B cell (primary cell): ENCODE data around the gene EPB41L2. TPM values are rescaled to one million over a fixed set of nuclear protein-coding genes. Genes with fewer than 3 reads are reported as not detected.

Experiments
- ATAC-seq: fragments of 200-7000 bp; cut with Tn5 transposase; one replicate; pipeline ENCODE4 v1.10.0; 2021; ENCODE audit warnings: low read depth, mild to moderate bottlenecking, moderate number of reproducible peaks, moderate library complexity
- CTCF ChIA-PET: fragments of 350-600 bp; sonication (Branson Sonifier 250); formaldehyde crosslinking; loops from one replicate; lab custom pipeline; 2021; ENCODE audit warnings: antibody characterized with exemption, inconsistent platforms; lab: Charles Lee
- POLR2A ChIA-PET: fragments of 350-600 bp; sonication (Branson Sonifier 250); formaldehyde crosslinking; loops from one replicate; lab custom pipeline; 2021; ENCODE audit warnings: antibody characterized with exemption; lab: Charles Lee
- DNase-seq: peaks from one replicate; pipeline ENCODE4 v3.0.0; 2013
- H2AFZ ChIP-seq: 2 replicates; pipeline ENCODE4 v1.6.1; 2012; ENCODE audit warnings: mild to moderate bottlenecking, low read depth, low read length; ENCODE audit not compliant: insufficient read depth, poor library complexity, severe bottlenecking
- H3K27ac ChIP-seq, 2 donors: 1 replicate in 1 of 2; 2 replicates in 1 of 2; pipeline ENCODE4 v1.5.1; 2012 to 2013; ENCODE audit warnings: low read length in 2 of 2, mild to moderate bottlenecking in 2 of 2, moderate library complexity in 1 of 2
- H3K27me3 ChIP-seq, 4 experiments: fragments of 200-600 bp in 1 of 4; sonication (generic) in 1 of 4; replicated peaks in 1 of 4; 1 replicate in 2 of 4; 2 replicates in 2 of 4; pipeline versions ENCODE4 v1.6.1 to v1.7.0; 2013 to 2016; ENCODE audit warnings: low read length in 3 of 4, mild to moderate bottlenecking in 2 of 4, mixed read lengths in 1 of 4, moderate library complexity in 1 of 4; ENCODE audit not compliant: insufficient read depth in 4 of 4, control insufficient read depth in 3 of 4; ENCODE audit errors: control extremely low read depth in 1 of 4
- H3K36me3 ChIP-seq, 2 experiments: replicated peaks in 1 of 2; 1 replicate in 1 of 2; 2 replicates in 1 of 2; pipeline versions ENCODE4 v1.6.1 to v1.7.1; 2013; ENCODE audit warnings: low read length in 1 of 2; ENCODE audit not compliant: insufficient read depth in 2 of 2, control insufficient read depth in 1 of 2; ENCODE audit errors: control extremely low read depth in 1 of 2, extremely low read depth in 1 of 2
- H3K4me1 ChIP-seq, 2 donors: fragments of 200-600 bp in 1 of 2; sonication (generic) in 1 of 2; 1 replicate in 1 of 2; 2 replicates in 1 of 2; pipeline versions ENCODE4 v1.5.1 to v1.6.1; 2013 to 2017; ENCODE audit warnings: low read length in 2 of 2; ENCODE audit not compliant: control insufficient read depth in 2 of 2, insufficient read depth in 2 of 2
- H3K4me2 ChIP-seq: replicated peaks from 2 replicates; pipeline ENCODE3; 2012; ENCODE audit warnings: mild to moderate bottlenecking, low read depth, low read length; ENCODE audit not compliant: poor library complexity, severe bottlenecking
- H3K4me3 ChIP-seq, 5 experiments: fragments of 200-600 bp in 1 of 5; sonication (generic) in 1 of 5; 1 replicate in 3 of 5; 2 replicates in 2 of 5; pipeline versions ENCODE4 v1.5.1 to v1.7.0; 2011 to 2016; ENCODE audit warnings: low read length in 4 of 5, mild to moderate bottlenecking in 4 of 5, low read depth in 2 of 5, control low read depth in 1 of 5, moderate library complexity in 1 of 5; ENCODE audit not compliant: insufficient read depth in 1 of 5; ENCODE audit errors: control extremely low read depth in 1 of 5, extremely low read depth in 1 of 5
- H3K79me2 ChIP-seq: fragments of 200-600 bp; sonication (generic); one replicate; pipeline ENCODE4 v1.6.0; 2016; ENCODE audit warnings: low read length; ENCODE audit not compliant: control insufficient read depth, insufficient read depth
- H3K9ac ChIP-seq: fragments of 200-600 bp; sonication (generic); 2 replicates; pipeline ENCODE4 v1.6.1; 2017; ENCODE audit warnings: mild to moderate bottlenecking, low read length, moderate library complexity
- H3K9me3 ChIP-seq, 3 donors: one replicate each; pipeline versions ENCODE4 v1.6.1 to v1.7.1; 2013; ENCODE audit warnings: low read length in 2 of 3; ENCODE audit not compliant: control insufficient read depth in 2 of 3, insufficient read depth in 1 of 3; ENCODE audit errors: control extremely low read depth in 1 of 3
- H4K20me1 ChIP-seq: 2 replicates; pipeline ENCODE4 v1.6.0; 2012; ENCODE audit warnings: mild to moderate bottlenecking, low read length; ENCODE audit not compliant: insufficient read depth, control insufficient read depth, poor library complexity, severe bottlenecking
- H3K27ac Mint-ChIP-seq: one replicate; pipeline ENCODE4 v1.8.0; 2021; ENCODE audit warnings: mixed read lengths
- H3K27me3 Mint-ChIP-seq: one replicate; pipeline ENCODE4 v1.8.0; 2021; ENCODE audit warnings: mixed read lengths
- H3K4me1 Mint-ChIP-seq: one replicate; pipeline ENCODE4 v1.8.0; 2021; ENCODE audit warnings: mixed read lengths
- H3K4me3 Mint-ChIP-seq: one replicate; pipeline ENCODE4 v1.8.0; 2021; ENCODE audit warnings: mixed read lengths
- H3K9me3 Mint-ChIP-seq: one replicate; pipeline ENCODE4 v1.8.0; 2022; ENCODE audit warnings: mixed read lengths; ENCODE audit not compliant: insufficient read depth
- CTCF ChIP-seq: fragments of 200-600 bp; IDR thresholded peaks from one replicate; pipeline ENCODE4 v1.8.0; 2022; ENCODE audit warnings: antibody characterized with exemption, mild to moderate bottlenecking
- EZH2 ChIP-seq: IDR thresholded peaks from 2 replicates; pipeline ENCODE4 v1.6.1; 2012; ENCODE audit warnings: borderline replicate concordance, low read depth, mild to moderate bottlenecking, moderate library complexity, low read length; ENCODE audit not compliant: insufficient read depth, poor library complexity, severe bottlenecking
- WGBS: methylation state at CpG from one replicate; pipeline ENCODE4 v1.1.5; 2013; ENCODE audit warnings: missing lambda C conversion rate; ENCODE audit not compliant: insufficient coverage; 5-methylcytosine and 5-hydroxymethylcytosine counted together
- intact Hi-C: fragments of 100-400 bp; cut with micrococcal nuclease; formaldehyde crosslinking; loops from one replicate; pipeline ENCODE4 v1.10.0; 2022
- polyA plus RNA-seq: library from polyadenylated mRNA; depleted of rRNA; stranded (reverse); fragments of >200 nt; gene quantifications from 2 replicates; pipeline ENCODE4 v1.2.3, GENCODE V29; 2012
- total RNA-seq, 2 donors: library from RNA; stranded (reverse); fragments of 120-200 nt in 1 of 2; gene quantifications; 1 replicate in 1 of 2; 2 replicates in 1 of 2; pipeline versions ENCODE4 v1.2.3 to v1.2.4, GENCODE V29; 2013 to 2022

Gene EPB41L2
- total and polyA plus RNA-seq, 2 donors (not counting 1 experiment from before 2014, with no cell fraction given): 17.8 to 61.0 TPM

GRCh38 chr6:130962966-130963365, 100.1 kb downstream of the EPB41L2 start:
- Histone ChIP-seq H3K4me2 (peak overlapping the region; percentile 16), H2AFZ (no peak overlapping the region), H3K36me3 (no peaks in the 10 kb centered on the region), H3K79me2 (peaks cover 30% of the 10 kb centered on the region), H3K27ac (no peak overlapping the region), H3K4me1 (peaks cover 21 to 34% of the 10 kb centered on the region in 2 donors), H4K20me1 (peaks cover 5% of the 10 kb centered on the region), H3K9ac (no peak overlapping the region), H3K4me3 (no peak overlapping the region), H3K9me3 (no peaks in the 10 kb centered on the region), H3K27me3 (no peaks in the 10 kb centered on the region)
- no peak for DNase-seq
- Mint-ChIP-seq H3K27me3 (no peaks in the 10 kb centered on the region), H3K9me3 (peaks cover 3% of the 10 kb centered on the region), H3K27ac (no peak overlapping the region), H3K4me1 (peaks cover 66% of the 10 kb centered on the region), H3K4me3 (peak overlapping the region; percentile 42)
- no peak for ATAC-seq
- ChIA-PET POLR2A (no interaction called here), CTCF (interaction anchor here (1.4 kb wide), 1 partner anchor 571 kb away, joined by 3 read pairs; no protein-coding TSS in a partner anchor)
- intact Hi-C loops: no loop called here
- no CpG with 5 or more reads among the region's 2 CpGs for WGBS
- TF ChIP-seq CTCF (no peak), EZH2 (no peak)

- Histone ChIP-seq H3K27ac (no peak overlapping the region), H3K4me3 (no peak overlapping the region), H3K79me2 (peaks cover 30% of the 10 kb centered on the region), H3K9ac (no peak overlapping the region), H4K20me1 (peaks cover 5% of the 10 kb centered on the region), H3K36me3 (no peaks in the 10 kb centered on the region), H3K4me2 (no peak overlapping the region), H2AFZ (no peak overlapping the region), H3K9me3 (no peaks in the 10 kb centered on the region), H3K4me1 (peaks cover 21 to 34% of the 10 kb centered on the region in 2 donors), H3K27me3 (no peaks in the 10 kb centered on the region)
- Mint-ChIP-seq H3K27ac (no peak overlapping the region), H3K27me3 (no peaks in the 10 kb centered on the region), H3K4me3 (no peak overlapping the region), H3K4me1 (peaks cover 48% of the 10 kb centered on the region), H3K9me3 (peaks cover 3% of the 10 kb centered on the region)
- DNase-seq (peak; percentile 21), ATAC-seq (peak; percentile 21)
- POLR2A ChIA-PET: no interaction called here
- intact Hi-C loops: no loop called here
- WGBS: no CpG with 5 or more reads among the region's 3 CpGs
- TF ChIP-seq EZH2 (no peak), CTCF (no peak)
- CTCF ChIA-PET: interaction anchor here (1.0 kb wide), 1 partner anchor 572 kb away, joined by 4 read pairs; no protein-coding TSS in a partner anchor
These were observed 101.9 kb downstream of the EPB41L2 start for GRCh38 chr6:130961148-130961547.
